GM19043 (cell line): Measurements from ENCODE around the gene GMPR2.

Experiments used
- ATAC-seq: cut with Tn5 transposase; IDR thresholded peaks from one replicate; pipeline ENCODE4 v1.9.1; 2021; ENCODE audit warnings: low read depth; ENCODE audit not compliant: unreplicated experiment

GMPR2 gene

DNA sequence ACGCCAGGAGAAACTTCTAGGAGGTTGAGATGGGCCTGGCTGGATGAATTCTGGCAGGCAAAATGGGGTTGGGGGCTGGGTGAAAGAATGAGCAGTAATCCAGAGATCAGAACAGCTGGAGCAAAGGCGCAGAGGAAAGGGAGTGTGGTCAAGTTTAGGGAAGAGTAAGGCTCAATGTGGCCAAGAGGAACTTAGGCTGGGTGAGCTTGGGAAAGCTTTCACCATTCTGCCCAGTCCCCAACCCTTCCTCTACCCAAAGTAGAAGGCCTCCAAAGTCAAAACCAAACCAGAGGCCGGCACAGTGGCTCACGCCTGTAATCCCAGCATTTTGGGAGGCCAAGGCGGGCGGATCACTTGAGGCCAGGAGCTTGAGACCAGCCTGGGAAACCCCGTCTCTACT, 48.9 kb downstream of the GMPR2 start:
- no peak for ATAC-seq

DNA sequence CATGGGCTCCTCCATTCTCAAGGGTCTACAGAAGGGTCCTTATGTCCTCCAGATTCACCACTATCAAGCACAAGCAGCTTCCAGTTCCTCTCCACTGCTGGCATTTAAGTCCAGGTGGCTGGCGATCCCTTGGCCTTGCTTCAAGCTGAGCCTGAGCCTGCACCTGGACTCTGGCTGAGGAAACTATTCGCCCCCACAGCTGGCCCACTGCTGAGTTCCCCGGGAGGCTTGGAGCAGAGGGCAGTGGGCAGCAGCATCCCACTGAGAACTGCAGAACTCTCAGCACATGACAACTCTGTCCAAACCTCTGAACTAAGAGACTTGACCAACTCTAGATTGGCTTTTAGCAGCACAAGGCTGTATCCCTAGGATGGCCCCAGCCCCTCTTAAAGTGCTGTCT, 50.0 kb downstream of the GMPR2 start:
- ATAC-seq, result no peak

DNA sequence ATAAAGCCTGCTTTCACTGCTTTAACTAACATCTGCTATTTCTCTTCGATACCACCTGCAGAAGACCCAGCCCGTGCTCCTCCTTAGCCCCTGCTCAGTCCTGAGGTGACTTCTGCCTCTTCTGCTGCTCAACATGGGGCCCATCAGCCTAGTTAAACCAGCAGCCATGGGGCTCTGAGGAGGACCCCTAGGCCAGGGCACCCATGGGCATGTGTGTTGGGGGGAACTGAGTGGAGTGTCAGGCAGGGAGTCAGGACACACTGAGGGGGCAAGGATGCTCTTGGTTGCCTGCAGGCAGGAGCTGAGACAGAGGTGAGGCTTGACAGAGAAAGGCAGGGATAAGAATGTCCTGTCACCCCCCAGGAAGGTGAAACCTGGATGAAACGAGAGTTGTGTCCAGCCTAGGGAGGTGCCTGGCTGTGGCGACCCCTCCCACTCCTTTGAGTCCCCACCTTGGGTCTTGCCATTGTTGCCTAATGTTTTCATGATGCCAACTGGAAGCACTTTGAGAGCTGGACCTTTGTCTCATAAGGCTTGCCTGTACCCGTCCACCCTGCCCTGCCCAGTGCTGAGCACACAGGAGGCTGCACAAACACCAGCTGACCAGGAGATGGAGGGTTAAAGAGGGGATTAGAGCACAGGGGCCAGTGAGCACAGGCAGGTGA, 51.2 kb downstream of the GMPR2 start:
- ATAC-seq, result no peak

DNA sequence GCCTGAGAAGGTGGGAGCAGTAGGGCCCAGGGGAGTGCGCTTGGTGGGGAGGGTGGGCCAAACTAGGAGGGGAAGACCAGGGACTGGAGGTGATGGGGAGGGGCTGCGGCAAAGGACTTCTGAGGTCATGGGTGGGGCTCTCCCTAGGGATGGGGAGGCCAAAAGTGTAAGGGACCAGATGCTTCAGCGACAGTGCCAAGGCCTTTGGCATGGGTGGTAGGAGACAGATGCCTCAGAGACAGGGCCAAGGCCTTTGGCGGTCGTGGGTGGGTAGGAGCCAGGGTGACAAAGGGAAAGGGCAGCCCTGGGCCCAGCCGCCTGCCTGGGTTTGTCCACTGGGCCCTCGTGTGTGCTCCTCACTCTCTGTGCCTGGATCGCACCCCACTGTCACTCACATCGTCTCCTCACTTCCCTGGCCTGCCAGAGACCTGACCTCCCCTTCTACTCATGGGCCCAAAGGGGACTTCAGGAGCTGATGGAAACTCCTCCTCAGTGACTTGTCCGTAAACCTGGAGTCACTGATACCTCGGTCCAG, 51.8 kb downstream of the GMPR2 start:
- no peak for ATAC-seq

DNA sequence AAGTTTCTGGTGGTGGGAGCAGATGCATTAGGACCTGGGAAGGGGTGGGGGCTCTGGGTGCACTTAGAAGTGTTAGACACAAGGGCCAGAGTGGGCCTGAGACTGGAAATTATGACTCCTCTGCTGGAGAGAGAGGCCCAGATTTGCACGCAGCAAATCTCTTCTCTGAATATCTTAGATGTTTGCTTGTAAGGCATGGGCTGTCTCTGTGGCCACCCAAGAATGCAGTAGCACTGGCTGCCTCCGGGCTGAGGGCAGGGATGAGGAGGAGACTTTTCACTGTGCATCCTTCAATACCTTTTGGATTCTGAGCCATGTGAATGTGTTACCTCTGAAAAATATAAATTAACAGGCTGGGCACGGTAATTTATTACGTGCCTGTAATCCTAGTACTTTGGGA, 52.6 kb downstream of the GMPR2 start:
- ATAC-seq, result no peak

DNA sequence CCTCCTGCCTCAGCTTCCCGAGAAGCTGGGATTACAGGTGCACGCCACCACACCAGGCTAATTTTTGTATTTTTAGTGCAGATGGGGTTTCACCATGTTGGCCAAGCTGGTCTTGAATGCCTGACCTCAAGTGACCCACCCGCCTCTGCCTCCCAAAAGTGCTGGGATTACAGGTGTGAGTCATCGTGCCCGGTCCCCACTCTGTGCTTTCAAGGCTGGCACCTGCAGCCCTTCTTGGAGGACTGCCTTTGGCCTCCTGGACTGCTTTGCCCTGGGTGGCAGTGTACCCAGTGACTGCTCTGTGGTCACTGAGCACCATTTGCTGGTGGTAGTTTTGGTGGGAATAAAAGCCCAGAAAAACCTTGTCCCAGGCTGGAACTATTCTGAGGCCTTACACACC, 54.3 kb downstream of the GMPR2 start:
- ATAC-seq, result no peak
